Measurements from ENCODE around the gene GHDC.
"Not testable (repeated sequence)": the region's sequence is repeated elsewhere in the genome, so short reads cannot be mapped to it uniquely, and the experiment has no call there.

Gene GHDC

DNA sequence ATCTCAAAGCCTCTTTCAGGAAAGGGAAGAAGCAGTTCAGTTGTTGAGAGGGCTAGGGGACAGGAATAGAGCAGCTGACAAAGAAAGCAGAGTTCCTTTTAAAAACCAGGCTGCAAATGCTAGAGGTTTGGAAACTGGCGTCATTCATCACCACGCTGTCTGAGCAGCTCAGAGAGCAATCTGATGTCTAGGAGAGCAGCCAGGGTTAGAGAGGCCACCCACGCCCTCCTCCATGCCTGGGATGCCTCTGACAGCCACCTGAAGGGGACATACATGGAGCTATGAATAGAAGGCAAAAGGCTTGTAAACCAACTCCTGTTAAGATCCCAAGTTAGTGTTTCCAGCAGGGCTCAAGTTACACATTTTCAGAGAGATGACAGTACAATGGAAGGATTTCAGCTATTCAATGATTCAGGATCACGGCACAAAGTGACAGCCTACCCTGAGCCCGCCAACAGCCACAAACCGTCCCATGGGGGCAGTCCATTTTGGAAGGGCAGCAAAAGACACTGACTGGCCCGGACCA lies 51.9 kb downstream of the GHDC start:
- DNase-seq, result no peak

DNA sequence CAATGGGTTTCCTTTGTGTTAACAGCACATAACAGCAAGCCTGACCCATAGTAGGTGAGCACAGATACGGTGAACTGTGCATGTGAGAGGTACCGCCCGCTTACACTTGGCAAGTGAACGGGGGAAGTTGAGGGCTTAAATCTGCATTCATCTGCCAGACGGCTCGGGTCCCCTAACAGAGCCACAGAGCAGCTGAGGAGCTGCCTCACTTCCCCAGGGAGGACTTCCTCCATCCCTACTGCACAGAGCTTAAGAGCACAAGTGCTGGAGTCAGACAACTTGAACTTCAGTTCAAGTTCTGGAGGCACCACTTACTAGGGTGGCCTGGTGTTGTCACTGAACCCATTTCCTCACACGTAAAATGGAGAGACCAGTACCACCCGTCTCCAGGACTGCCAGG lies 52.9 kb downstream of the GHDC start:
- no peak for DNase-seq

DNA sequence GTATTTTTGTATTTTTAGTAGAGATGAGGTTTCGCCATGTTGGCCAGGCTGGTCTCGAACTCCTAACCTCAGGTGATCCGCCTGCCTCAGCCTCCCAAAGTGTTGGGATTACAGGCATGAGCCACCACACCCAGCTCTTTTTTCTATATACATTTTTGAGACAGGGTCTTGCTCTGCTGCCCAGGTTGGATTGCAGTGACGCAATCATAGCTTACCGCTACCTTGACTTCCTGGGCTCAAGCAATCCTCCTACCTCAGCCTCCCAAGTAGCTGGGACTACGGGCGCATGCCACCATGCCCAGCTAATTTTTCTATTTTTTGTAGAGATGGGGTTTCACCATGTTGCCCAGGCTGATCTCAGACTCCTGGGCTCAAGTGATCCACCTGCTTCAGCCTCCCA lies 53.6 kb downstream of the GHDC start:
- DNase-seq, result not testable (repeated sequence)
